ENCODE results near the gene NPTN.

Gene NPTN

DNA sequence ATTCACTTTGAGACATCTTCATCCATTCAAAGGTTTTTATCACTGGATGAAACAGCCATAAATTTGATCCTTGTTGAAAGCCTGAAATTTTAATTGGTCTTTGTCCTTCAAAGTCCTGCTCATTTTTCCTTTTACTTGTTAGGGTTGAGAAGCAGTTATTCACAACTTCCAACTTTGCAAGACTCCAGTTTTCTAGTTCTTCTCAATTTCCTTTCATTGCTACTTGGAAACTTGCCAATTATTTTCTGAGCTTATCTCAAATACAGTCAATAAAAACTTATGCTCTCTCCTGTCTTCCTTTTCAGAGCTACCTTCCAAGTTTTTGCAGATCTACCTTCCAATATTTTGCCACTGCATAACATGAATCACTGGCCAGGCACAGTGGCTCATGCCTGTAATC, 27.3 kb upstream of the NPTN start:
- Mint-ChIP-seq H3K27ac (no peak overlapping the region), H3K4me1 (peaks cover 33% of the 10 kb centered on the region), H3K4me3 (no peak overlapping the region), H3K36me3 (ENCODE audit: low read depth) (no peaks in the 10 kb centered on the region), H3K9me3 (peaks cover 24% of the 10 kb centered on the region), H3K27me3 (ENCODE audit: low read depth, poor library complexity) (peaks cover 4% of the 10 kb centered on the region)
- TF ChIP-seq CTCF (IDR thresholded peaks at IDR 0.05): no peak
- DNase-seq: no peak

DNA sequence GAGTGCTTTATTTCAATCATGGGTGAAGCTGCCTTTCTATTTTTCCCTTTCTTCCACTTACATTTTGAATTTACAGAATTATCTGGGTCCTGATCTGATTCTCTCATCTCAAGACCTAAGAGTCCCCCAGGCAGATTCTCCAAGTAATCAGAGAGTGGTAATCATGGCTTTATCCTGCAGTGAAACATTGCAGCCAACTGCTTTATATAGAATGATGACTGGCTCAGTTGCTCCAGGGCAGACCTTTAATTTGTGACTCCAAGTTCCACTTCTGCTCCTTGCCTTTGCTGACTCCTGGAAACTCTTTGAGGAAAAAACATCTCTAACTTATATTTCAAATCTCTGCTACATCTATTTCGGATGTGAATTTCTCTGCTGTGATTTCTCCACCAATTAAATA, 25.5 kb upstream of the NPTN start:
- peaks cover 4% of the 10 kb centered on the region for H3K27me3 Mint-ChIP-seq (ENCODE audit: low read depth, poor library complexity)

DNA sequence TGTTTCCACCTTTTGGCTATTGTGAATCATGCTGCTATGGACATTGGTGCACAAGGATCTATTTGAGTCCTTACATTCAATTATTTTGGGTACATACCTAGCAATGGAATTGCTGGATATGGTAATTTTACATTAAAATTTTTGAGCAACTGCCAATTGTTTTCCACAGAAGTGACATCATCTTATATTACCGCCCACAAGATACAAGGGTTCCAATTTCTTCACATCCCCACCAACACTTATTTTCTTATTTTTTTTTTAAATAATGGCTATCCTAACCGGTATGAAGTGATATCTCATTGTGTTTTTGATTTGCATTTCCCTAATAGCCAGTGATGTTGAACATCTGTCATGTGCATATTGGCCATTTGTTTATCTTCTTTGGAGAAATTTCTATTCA, 22.5 kb upstream of the NPTN start:
- peaks cover 56% of the 10 kb centered on the region for H3K4me1 Mint-ChIP-seq

More for the DNA sequence above, 25.5 kb upstream of the NPTN start:
- H3K4me3 Mint-ChIP-seq: no peak overlapping the region
- H3K4me1 Mint-ChIP-seq: peaks cover 51% of the 10 kb centered on the region
- no peak for DNase-seq
- no peaks in the 10 kb centered on the region for H3K36me3 Mint-ChIP-seq (ENCODE audit: low read depth)
- H3K9me3 Mint-ChIP-seq: peaks cover 13% of the 10 kb centered on the region
- peak overlapping the region; percentile 18 for H3K27ac Mint-ChIP-seq
- no peak for TF ChIP-seq CTCF (IDR thresholded peaks at IDR 0.05)

GRCh38 chr15:73654659-73655058, 21.5 kb upstream of the NPTN start:
- H3K27me3 Mint-ChIP-seq (ENCODE audit: low read depth, poor library complexity): peaks cover 4% of the 10 kb centered on the region

More for the DNA sequence above, 22.5 kb upstream of the NPTN start:
- H3K9me3 Mint-ChIP-seq: peaks cover 19% of the 10 kb centered on the region
- DNase-seq: no peak
- H3K27ac Mint-ChIP-seq: no peak overlapping the region
- H3K4me3 Mint-ChIP-seq: no peak overlapping the region
- peaks cover 5% of the 10 kb centered on the region for H3K27me3 Mint-ChIP-seq (ENCODE audit: low read depth, poor library complexity)
- no peak for TF ChIP-seq CTCF (IDR thresholded peaks at IDR 0.05)
- H3K36me3 Mint-ChIP-seq (ENCODE audit: low read depth): peaks cover 13% of the 10 kb centered on the region

GRCh38 chr15:73650416-73651126, 17.4 kb upstream of the NPTN start:
- Mint-ChIP-seq H3K4me1 (peaks cover 51% of the 10 kb centered on the region), H3K27me3 (ENCODE audit: low read depth, poor library complexity) (peaks cover 9% of the 10 kb centered on the region), H3K9me3 (peaks cover 19% of the 10 kb centered on the region), H3K36me3 (ENCODE audit: low read depth) (peaks cover 13% of the 10 kb centered on the region), H3K4me3 (no peak overlapping the region), H3K27ac (no peak overlapping the region)
- TF ChIP-seq CTCF (IDR thresholded peaks at IDR 0.05): no peak
- no peak for DNase-seq

More at GRCh38 chr15:73654659-73655058, 21.5 kb upstream of the NPTN start:
- Mint-ChIP-seq H3K4me3 (peak overlapping the region; percentile 7), H3K36me3 (ENCODE audit: low read depth) (peaks cover 13% of the 10 kb centered on the region), H3K9me3 (peaks cover 19% of the 10 kb centered on the region), H3K4me1 (peaks cover 46% of the 10 kb centered on the region), H3K27ac (peak overlapping the region; percentile 59)
- DNase-seq: no peak
- no peak for TF ChIP-seq CTCF (IDR thresholded peaks at IDR 0.05)

- no peak for DNase-seq
- Mint-ChIP-seq H3K27me3 (ENCODE audit: low read depth, poor library complexity) (peaks cover 13% of the 10 kb centered on the region), H3K4me3 (no peak overlapping the region), H3K27ac (peak overlapping the region; percentile 53), H3K36me3 (ENCODE audit: low read depth) (peaks cover 13% of the 10 kb centered on the region), H3K4me1 (peaks cover 27% of the 10 kb centered on the region), H3K9me3 (peaks cover 16% of the 10 kb centered on the region)
- TF ChIP-seq CTCF (IDR thresholded peaks at IDR 0.05): no peak
These were observed 14.8 kb upstream of the NPTN start for GRCh38 chr15:73648014-73648295.

Data from nephron progenitor cell (in vitro differentiated cells).